Glutamatergic neuron (in vitro differentiated cells): ENCODE results near the gene ZNF253. TPM values are rescaled to one million over a fixed set of nuclear protein-coding genes. Genes with fewer than 3 reads are reported as not detected.

Experiments
- DNase-seq: peaks from one replicate; pipeline ENCODE4 v3.0.0; 2022
- H3K27ac Mint-ChIP-seq: one replicate; pipeline ENCODE4 v1.8.0; 2020; ENCODE audit warnings: mild to moderate bottlenecking, mixed read lengths, inconsistent platforms; ENCODE audit not compliant: unreplicated experiment
- H3K27me3 Mint-ChIP-seq: one replicate; pipeline ENCODE4 v1.8.0; 2020; ENCODE audit warnings: mild to moderate bottlenecking, moderate library complexity, mixed read lengths, inconsistent platforms; ENCODE audit not compliant: unreplicated experiment
- H3K36me3 Mint-ChIP-seq: one replicate; pipeline ENCODE4 v1.8.0; 2020; ENCODE audit warnings: mild to moderate bottlenecking, mixed read lengths, inconsistent platforms; ENCODE audit not compliant: unreplicated experiment
- H3K4me1 Mint-ChIP-seq: one replicate; pipeline ENCODE4 v1.8.0; 2020; ENCODE audit warnings: mild to moderate bottlenecking, low read depth, mixed read lengths, inconsistent platforms; ENCODE audit not compliant: unreplicated experiment
- H3K4me3 Mint-ChIP-seq: one replicate; pipeline ENCODE4 v1.8.0; 2020; ENCODE audit warnings: mild to moderate bottlenecking, mixed read lengths, inconsistent platforms; ENCODE audit not compliant: unreplicated experiment
- H3K9me3 Mint-ChIP-seq: one replicate; pipeline ENCODE4 v1.8.0; 2020; ENCODE audit warnings: mild to moderate bottlenecking, moderate library complexity, mixed read lengths, inconsistent platforms; ENCODE audit not compliant: unreplicated experiment
- long read RNA-seq: library from polyadenylated mRNA; unstranded; transcript quantifications from one replicate; pipeline ENCODE4 v2.0.0, GENCODE V29; 2020; ENCODE audit not compliant: unreplicated experiment
- total RNA-seq: library from RNA; stranded (reverse); fragmentation: NEBNext Ultra II Directional; extraction: Animal tissue kit (Norgen Biotek cat#: 25700); gene quantifications from one replicate; pipeline ENCODE4 v1.2.1, GENCODE V29; 2021; ENCODE audit not compliant: unreplicated experiment
- TF ChIP-seq, protein P1 (sequence below): fragments of 200-600 bp; sonication (generic); IDR thresholded peaks from one replicate; pipeline ENCODE4 v1.5.0; 2021; ENCODE audit not compliant: partially characterized antibody, unreplicated experiment

The ZNF253 gene
- 56.0 TPM for total RNA-seq
- long read RNA-seq, transcript ZNF253-203 (4 exons, 3,519 nt), result major isoform, 7 of 17 reads
- long read RNA-seq, partial matches to known transcripts, result 1 of 17 reads
- long read RNA-seq, other reads (novel, unspliced or antisense), result 3 of 17 reads

DNA sequence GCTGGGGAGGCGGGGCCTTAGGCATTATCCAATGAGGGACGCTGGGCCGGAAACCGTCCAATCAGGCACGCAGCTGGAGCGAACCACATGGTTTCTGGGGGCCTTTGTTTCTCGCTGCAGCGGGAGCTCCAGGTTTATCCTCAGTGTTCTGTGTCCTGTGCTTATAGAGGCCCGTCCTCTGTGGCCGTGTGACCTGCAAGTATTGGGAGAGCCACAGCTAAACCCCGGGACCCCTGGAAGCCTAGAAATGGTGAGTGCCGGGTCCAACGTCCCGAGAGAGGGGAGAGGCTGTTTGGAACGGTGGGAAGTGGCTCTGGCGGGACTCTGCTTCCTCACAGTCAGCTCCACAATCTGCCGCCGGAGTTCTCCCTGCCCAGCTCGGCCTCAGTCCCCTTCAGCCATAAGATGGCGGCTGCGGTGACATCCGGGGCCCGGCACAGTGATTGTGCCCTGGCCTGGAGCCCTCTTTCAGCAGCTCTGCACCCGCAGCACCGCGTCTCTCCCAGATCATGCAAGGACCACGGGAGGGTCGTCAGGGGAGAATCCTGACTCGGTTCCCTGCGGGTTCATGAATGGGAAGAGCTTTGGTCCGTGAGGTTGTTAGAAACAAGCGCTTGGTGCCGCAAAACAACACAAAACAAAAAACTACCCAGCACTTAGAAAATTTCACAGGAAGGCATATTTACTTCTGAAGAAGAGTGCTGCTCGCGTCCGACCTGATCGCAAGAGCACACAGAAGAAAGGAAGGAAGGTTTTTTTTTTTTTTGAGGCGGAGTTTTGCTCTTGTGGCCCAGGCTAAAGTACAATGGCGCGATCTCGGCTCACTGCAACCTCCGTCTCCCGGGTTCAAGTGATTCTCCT lies at the start of gene ZNF253:
Gene ZNF253 (plus strand): TSS at position 133 of the 861 bp plus-strand sequence. CDS start 115 bp downstream, at position 248.
- Mint-ChIP-seq H3K4me1 (peaks cover 10% of the 10 kb centered on the region), H3K27ac (peak within 1 kb of the TSS; percentile 100), H3K27me3 (peaks cover 10% of the 10 kb centered on the region), H3K4me3 (peak within 1 kb of the TSS; percentile 100), H3K36me3 (no peaks in the 10 kb centered on the region), H3K9me3 (peaks cover 21% of the 10 kb centered on the region)
- peak; percentile 98 for DNase-seq
- TF ChIP-seq, protein P1, sequence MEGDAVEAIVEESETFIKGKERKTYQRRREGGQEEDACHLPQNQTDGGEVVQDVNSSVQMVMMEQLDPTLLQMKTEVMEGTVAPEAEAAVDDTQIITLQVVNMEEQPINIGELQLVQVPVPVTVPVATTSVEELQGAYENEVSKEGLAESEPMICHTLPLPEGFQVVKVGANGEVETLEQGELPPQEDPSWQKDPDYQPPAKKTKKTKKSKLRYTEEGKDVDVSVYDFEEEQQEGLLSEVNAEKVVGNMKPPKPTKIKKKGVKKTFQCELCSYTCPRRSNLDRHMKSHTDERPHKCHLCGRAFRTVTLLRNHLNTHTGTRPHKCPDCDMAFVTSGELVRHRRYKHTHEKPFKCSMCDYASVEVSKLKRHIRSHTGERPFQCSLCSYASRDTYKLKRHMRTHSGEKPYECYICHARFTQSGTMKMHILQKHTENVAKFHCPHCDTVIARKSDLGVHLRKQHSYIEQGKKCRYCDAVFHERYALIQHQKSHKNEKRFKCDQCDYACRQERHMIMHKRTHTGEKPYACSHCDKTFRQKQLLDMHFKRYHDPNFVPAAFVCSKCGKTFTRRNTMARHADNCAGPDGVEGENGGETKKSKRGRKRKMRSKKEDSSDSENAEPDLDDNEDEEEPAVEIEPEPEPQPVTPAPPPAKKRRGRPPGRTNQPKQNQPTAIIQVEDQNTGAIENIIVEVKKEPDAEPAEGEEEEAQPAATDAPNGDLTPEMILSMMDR, result no peak

DNA sequence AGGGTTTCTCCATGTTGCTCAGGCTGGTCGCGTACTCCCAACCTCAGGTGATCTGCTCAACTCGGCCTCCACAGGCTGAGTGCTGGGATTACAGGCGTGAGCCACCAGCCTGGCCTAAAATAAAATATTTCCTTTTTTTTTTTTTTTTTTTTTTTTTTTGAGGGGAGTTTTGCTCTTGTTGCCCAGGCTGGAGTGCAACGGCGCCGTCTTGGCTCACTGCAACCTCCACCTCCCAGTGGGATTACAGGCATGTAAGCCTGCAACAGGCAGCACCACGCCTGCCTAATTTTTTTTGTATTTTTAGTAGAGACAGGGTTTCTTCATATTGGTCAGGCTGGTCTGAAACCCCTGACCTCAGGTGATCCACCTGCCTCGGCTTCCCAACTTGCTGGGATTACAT lies 49.0 kb upstream of the ZNF253 start:
- peaks cover 9% of the 10 kb centered on the region for H3K27me3 Mint-ChIP-seq
- no peak for DNase-seq
- H3K4me1 Mint-ChIP-seq, result peaks cover 11% of the 10 kb centered on the region
- H3K36me3 Mint-ChIP-seq, result peaks cover 23% of the 10 kb centered on the region
- no peak overlapping the region for H3K27ac Mint-ChIP-seq
- TF ChIP-seq, protein P1, result no peak
- H3K4me3 Mint-ChIP-seq, result no peak overlapping the region
- H3K9me3 Mint-ChIP-seq, result peaks cover 17% of the 10 kb centered on the region

DNA sequence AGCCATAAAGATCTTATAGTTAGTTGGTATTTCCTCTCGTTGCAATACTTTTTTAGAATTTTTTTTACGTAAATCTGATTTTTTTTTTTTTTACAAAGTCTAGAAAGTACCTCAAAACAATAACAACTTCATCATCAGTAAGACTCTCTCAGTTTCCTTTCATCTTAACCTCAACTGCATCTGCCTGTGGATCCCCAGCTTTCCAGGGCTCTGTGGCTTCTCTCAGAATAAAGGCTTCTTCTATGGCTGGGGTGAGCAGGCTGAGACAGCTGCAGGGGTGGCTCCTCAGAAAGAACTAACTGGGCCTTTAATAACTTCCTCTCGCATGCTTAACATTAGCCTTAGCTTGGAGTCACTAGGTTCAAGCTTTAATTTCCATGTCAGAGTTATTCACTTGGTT lies 48.3 kb upstream of the ZNF253 start:
- no peak for DNase-seq
- TF ChIP-seq, protein P1, result no peak
- H3K4me3 Mint-ChIP-seq, result no peak overlapping the region
- H3K27me3 Mint-ChIP-seq, result peaks cover 9% of the 10 kb centered on the region
- peaks cover 11% of the 10 kb centered on the region for H3K4me1 Mint-ChIP-seq
- no peak overlapping the region for H3K27ac Mint-ChIP-seq
- H3K36me3 Mint-ChIP-seq, result peaks cover 23% of the 10 kb centered on the region
- H3K9me3 Mint-ChIP-seq, result peaks cover 19% of the 10 kb centered on the region

DNA sequence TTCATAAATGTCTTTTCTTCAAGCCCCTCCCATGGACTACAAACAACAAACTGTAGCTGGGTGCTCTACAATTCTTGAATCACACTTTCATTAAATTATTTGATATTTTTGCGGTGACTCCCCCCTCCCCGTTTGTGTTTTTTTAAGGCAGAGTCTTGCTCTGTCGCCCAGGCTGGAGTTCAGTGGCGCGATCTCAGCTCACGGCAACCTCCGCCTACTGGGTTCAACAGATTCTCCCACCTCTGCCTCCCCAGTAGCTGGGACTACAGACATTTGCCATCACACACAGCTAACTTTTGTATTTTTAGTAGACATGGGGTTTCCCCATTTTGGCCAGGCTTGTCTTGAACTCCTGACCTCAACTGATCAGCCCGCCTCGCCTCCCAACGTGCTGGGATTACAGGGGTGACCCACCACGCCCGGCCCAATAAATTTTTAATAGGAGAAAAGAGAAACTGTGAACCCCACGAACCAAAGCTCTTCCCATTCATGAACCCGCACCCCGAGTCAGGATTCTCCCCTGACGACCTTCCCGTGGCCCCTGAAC lies 44.8 kb upstream of the ZNF253 start:
- Mint-ChIP-seq H3K9me3 (peaks cover 14% of the 10 kb centered on the region), H3K27ac (peak overlapping the region; percentile 99), H3K36me3 (peaks cover 15% of the 10 kb centered on the region), H3K4me3 (peak overlapping the region; percentile 99), H3K27me3 (peaks cover 9% of the 10 kb centered on the region), H3K4me1 (peaks cover 6% of the 10 kb centered on the region)
- TF ChIP-seq, protein P1, result no peak
- no peak for DNase-seq
